ENCODE measurements around the gene PDE7B. TPM values are rescaled to one million over a fixed set of nuclear protein-coding genes. Genes with fewer than 3 reads are reported as not detected.

The PDE7B gene
- total RNA-seq, 1 donor from 2014 or later: 3.9 TPM

- no peak for DNase-seq (ENCODE audit: extremely low spot score, unreplicated experiment)
- Mint-ChIP-seq H3K4me1 (ENCODE audit: unreplicated experiment) (peaks cover 5% of the 10 kb centered on the region), H3K36me3 (ENCODE audit: unreplicated experiment) (peaks cover 2% of the 10 kb centered on the region), H3K9me3 (ENCODE audit: unreplicated experiment) (no peaks in the 10 kb centered on the region), H3K27me3 (ENCODE audit: unreplicated experiment) (no peaks in the 10 kb centered on the region), H3K27ac (ENCODE audit: unreplicated experiment) (no peak overlapping the region), H3K4me3 (ENCODE audit: unreplicated experiment) (no peak overlapping the region)
- no peak for TF ChIP-seq CTCF (IDR thresholded peaks at IDR 0.05)
Observed at GRCh38 chr6:136060759-136061158, 209.3 kb downstream of the PDE7B start.

GRCh38 chr6:136061701-136062100 is 210.2 kb downstream of the PDE7B start:
- Mint-ChIP-seq H3K4me3 (ENCODE audit: unreplicated experiment) (no peak overlapping the region), H3K4me1 (ENCODE audit: unreplicated experiment) (peaks cover 5% of the 10 kb centered on the region), H3K27me3 (ENCODE audit: unreplicated experiment) (no peaks in the 10 kb centered on the region), H3K36me3 (ENCODE audit: unreplicated experiment) (peaks cover 2% of the 10 kb centered on the region), H3K9me3 (ENCODE audit: unreplicated experiment) (no peaks in the 10 kb centered on the region), H3K27ac (ENCODE audit: unreplicated experiment) (no peak overlapping the region)
- no peak for DNase-seq (ENCODE audit: extremely low spot score, unreplicated experiment)
- no peak for TF ChIP-seq CTCF (IDR thresholded peaks at IDR 0.05)

GRCh38 chr6:136063096-136063495 is 211.6 kb downstream of the PDE7B start:
- peaks cover 2% of the 10 kb centered on the region for H3K36me3 Mint-ChIP-seq (ENCODE audit: unreplicated experiment)
- no peaks in the 10 kb centered on the region for H3K27me3 Mint-ChIP-seq (ENCODE audit: unreplicated experiment)
- H3K4me3 Mint-ChIP-seq (ENCODE audit: unreplicated experiment): no peak overlapping the region
- peaks cover 12% of the 10 kb centered on the region for H3K4me1 Mint-ChIP-seq (ENCODE audit: unreplicated experiment)
- no peak for TF ChIP-seq CTCF (IDR thresholded peaks at IDR 0.05)
- H3K9me3 Mint-ChIP-seq (ENCODE audit: unreplicated experiment): no peaks in the 10 kb centered on the region
- H3K27ac Mint-ChIP-seq (ENCODE audit: unreplicated experiment): no peak overlapping the region
- DNase-seq (ENCODE audit: extremely low spot score, unreplicated experiment): no peak

- H3K4me1 Mint-ChIP-seq (ENCODE audit: unreplicated experiment): peaks cover 16% of the 10 kb centered on the region
- no peaks in the 10 kb centered on the region for H3K9me3 Mint-ChIP-seq (ENCODE audit: unreplicated experiment)
- no peak overlapping the region for H3K27ac Mint-ChIP-seq (ENCODE audit: unreplicated experiment)
- TF ChIP-seq CTCF (IDR thresholded peaks at IDR 0.05): no peak
- peaks cover 2% of the 10 kb centered on the region for H3K36me3 Mint-ChIP-seq (ENCODE audit: unreplicated experiment)
- H3K27me3 Mint-ChIP-seq (ENCODE audit: unreplicated experiment): no peaks in the 10 kb centered on the region
- no peak for DNase-seq (ENCODE audit: extremely low spot score, unreplicated experiment)
- no peak overlapping the region for H3K4me3 Mint-ChIP-seq (ENCODE audit: unreplicated experiment)
Observed at GRCh38 chr6:136066005-136066404, 214.5 kb downstream of the PDE7B start.

- peaks cover 2% of the 10 kb centered on the region for H3K36me3 Mint-ChIP-seq (ENCODE audit: unreplicated experiment)
- H3K4me3 Mint-ChIP-seq (ENCODE audit: unreplicated experiment): no peak overlapping the region
- no peaks in the 10 kb centered on the region for H3K27me3 Mint-ChIP-seq (ENCODE audit: unreplicated experiment)
- no peak overlapping the region for H3K27ac Mint-ChIP-seq (ENCODE audit: unreplicated experiment)
- H3K9me3 Mint-ChIP-seq (ENCODE audit: unreplicated experiment): no peaks in the 10 kb centered on the region
- H3K4me1 Mint-ChIP-seq (ENCODE audit: unreplicated experiment): peaks cover 16% of the 10 kb centered on the region
- no peak for TF ChIP-seq CTCF (IDR thresholded peaks at IDR 0.05)
- no peak for DNase-seq (ENCODE audit: extremely low spot score, unreplicated experiment)
Observed at GRCh38 chr6:136067731-136068341, 216.3 kb downstream of the PDE7B start.

Measured in osteocyte (in vitro differentiated cells).